ENCODE results near the gene TMUB1.

Gene TMUB1

GRCh38 chr7:151103973-151104372 lies 20.7 kb upstream of the TMUB1 start:
- DNase-seq (ENCODE audit: low read depth, low spot score), result no peak

- DNase-seq (ENCODE audit: low read depth, low spot score), result no peak
Measured at GRCh38 chr7:151102991-151103390, 19.7 kb upstream of the TMUB1 start.

- DNase-seq (ENCODE audit: low read depth, low spot score), result no peak
Measured at GRCh38 chr7:151101621-151102396, 18.5 kb upstream of the TMUB1 start.

- no peak for DNase-seq (ENCODE audit: low read depth, low spot score)
Measured at GRCh38 chr7:151100921-151101320, 17.6 kb upstream of the TMUB1 start.

- no peak for DNase-seq (ENCODE audit: low read depth, low spot score)
Measured at GRCh38 chr7:151099486-151100211, 16.4 kb upstream of the TMUB1 start.

GRCh38 chr7:151095828-151096475 lies 12.7 kb upstream of the TMUB1 start:
- no peak for DNase-seq (ENCODE audit: low read depth, low spot score)

- no peak for DNase-seq (ENCODE audit: low read depth, low spot score)
Measured at GRCh38 chr7:151095123-151095797, 12.0 kb upstream of the TMUB1 start.

- DNase-seq (ENCODE audit: low read depth, low spot score), result no peak
Measured at GRCh38 chr7:151094675-151095074, 11.4 kb upstream of the TMUB1 start.

GRCh38 chr7:151093748-151094147 lies 10.5 kb upstream of the TMUB1 start:
- no peak for DNase-seq (ENCODE audit: low read depth, low spot score)

- DNase-seq (ENCODE audit: low read depth, low spot score), result no peak
Measured at GRCh38 chr7:151091988-151092387, 8.7 kb upstream of the TMUB1 start.

- DNase-seq (ENCODE audit: low read depth, low spot score), result no peak
Measured at GRCh38 chr7:151091431-151091830, 8.1 kb upstream of the TMUB1 start.

GRCh38 chr7:151091003-151091402 lies 7.7 kb upstream of the TMUB1 start:
- DNase-seq (ENCODE audit: low read depth, low spot score), result no peak

GRCh38 chr7:151089893-151090730 lies 6.8 kb upstream of the TMUB1 start:
- no peak for DNase-seq (ENCODE audit: low read depth, low spot score)

- peak; percentile 31 for DNase-seq (ENCODE audit: low read depth, low spot score)
Measured at GRCh38 chr7:151088856-151089699, 5.8 kb upstream of the TMUB1 start.

- no peak for DNase-seq (ENCODE audit: low read depth, low spot score)
Measured at GRCh38 chr7:151088019-151088855, 4.9 kb upstream of the TMUB1 start.

GRCh38 chr7:151087245-151088018 lies 4.1 kb upstream of the TMUB1 start:
- DNase-seq (ENCODE audit: low read depth, low spot score), result no peak

GRCh38 chr7:151086802-151087244 lies 3.5 kb upstream of the TMUB1 start:
- no peak for DNase-seq (ENCODE audit: low read depth, low spot score)

Data from smooth muscle cell of the brain vasculature (primary cell).